ENCODE measurements around the gene PPP1R14C. TPM values are rescaled to one million over a fixed set of nuclear protein-coding genes. Genes with fewer than 3 reads are reported as not detected.

The PPP1R14C gene
- total RNA-seq, 4 donors from 2014 or later: 34.7 to 102 (median 79.7) TPM

DNA sequence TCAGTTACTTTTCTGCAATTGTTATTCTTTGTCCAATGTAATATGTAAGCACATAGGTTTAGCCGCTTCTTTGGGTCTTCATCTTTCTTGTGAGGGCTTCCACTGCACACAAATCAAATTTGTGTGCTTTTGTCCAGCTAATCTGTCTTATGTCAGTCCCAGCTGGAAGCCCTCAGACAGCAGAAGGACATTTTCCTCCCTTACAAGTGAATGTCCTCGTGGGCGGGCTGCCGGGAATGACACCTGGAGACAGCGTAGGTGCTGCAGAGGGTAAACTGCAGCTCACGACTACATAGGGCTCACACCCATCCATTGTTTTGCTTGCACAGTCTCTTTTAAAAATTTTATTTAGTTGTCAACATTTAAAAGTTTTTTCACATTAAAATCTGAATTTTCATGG is 24.6 kb upstream of the PPP1R14C start:
- WGBS, 2 donors: 84 to 96% methylated on average over 6 of the region's 6 CpGs
- TF ChIP-seq, protein P1, sequence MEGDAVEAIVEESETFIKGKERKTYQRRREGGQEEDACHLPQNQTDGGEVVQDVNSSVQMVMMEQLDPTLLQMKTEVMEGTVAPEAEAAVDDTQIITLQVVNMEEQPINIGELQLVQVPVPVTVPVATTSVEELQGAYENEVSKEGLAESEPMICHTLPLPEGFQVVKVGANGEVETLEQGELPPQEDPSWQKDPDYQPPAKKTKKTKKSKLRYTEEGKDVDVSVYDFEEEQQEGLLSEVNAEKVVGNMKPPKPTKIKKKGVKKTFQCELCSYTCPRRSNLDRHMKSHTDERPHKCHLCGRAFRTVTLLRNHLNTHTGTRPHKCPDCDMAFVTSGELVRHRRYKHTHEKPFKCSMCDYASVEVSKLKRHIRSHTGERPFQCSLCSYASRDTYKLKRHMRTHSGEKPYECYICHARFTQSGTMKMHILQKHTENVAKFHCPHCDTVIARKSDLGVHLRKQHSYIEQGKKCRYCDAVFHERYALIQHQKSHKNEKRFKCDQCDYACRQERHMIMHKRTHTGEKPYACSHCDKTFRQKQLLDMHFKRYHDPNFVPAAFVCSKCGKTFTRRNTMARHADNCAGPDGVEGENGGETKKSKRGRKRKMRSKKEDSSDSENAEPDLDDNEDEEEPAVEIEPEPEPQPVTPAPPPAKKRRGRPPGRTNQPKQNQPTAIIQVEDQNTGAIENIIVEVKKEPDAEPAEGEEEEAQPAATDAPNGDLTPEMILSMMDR (IDR thresholded peaks at IDR 0.05): no peak
- TF ChIP-seq POLR2A (IDR thresholded peaks at IDR 0.05): no peak
- no peak for DNase-seq
- Histone ChIP-seq H3K27ac (no peak overlapping the region), H3K27me3 (no peaks in the 10 kb centered on the region), H3K36me3 (no peaks in the 10 kb centered on the region), H3K4me1 (no peaks in the 10 kb centered on the region), H3K9me3 (no peaks in the 10 kb centered on the region), H3K4me3 (replicated peaks in 1 of 3) (no peak overlapping the region)
- intact Hi-C loops (cut with DNase I): no loop called here

GRCh38 chr6:150118627-150119026 is 24.2 kb upstream of the PPP1R14C start:
- Histone ChIP-seq H3K9me3 (no peaks in the 10 kb centered on the region), H3K27me3 (no peaks in the 10 kb centered on the region), H3K4me3 (replicated peaks in 1 of 3) (no peak overlapping the region), H3K4me1 (no peaks in the 10 kb centered on the region), H3K36me3 (no peaks in the 10 kb centered on the region), H3K27ac (no peak overlapping the region)
- no peak for DNase-seq
- TF ChIP-seq, protein P1 (IDR thresholded peaks at IDR 0.05): no peak
- no peak for TF ChIP-seq POLR2A (IDR thresholded peaks at IDR 0.05)
- 92 to 95% methylated on average over 9 of the region's 9 CpGs for WGBS, 2 donors
- intact Hi-C loops (cut with DNase I): no loop called here

DNA sequence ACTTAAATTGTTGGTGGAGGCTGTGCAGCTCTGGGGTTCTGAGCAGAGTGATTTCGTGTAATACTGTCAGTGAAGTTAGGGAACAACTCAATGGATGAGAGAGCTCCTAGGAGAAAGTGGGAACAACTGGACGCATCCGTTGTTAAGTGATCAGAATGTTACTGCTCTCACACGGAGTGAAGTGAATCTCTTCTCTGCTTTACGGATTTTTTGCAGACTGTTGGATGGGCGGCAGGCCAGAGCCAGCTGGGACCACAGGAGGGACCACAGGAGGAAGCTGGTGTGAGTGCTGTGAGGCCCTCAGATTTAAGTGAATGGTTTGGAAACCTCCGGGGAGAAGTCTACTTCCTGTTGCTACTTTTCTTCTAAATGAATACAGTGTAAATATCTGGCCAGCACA is 23.7 kb upstream of the PPP1R14C start:
- Histone ChIP-seq H3K4me1 (no peaks in the 10 kb centered on the region), H3K9me3 (no peaks in the 10 kb centered on the region), H3K4me3 (replicated peaks in 1 of 3) (no peak overlapping the region), H3K27me3 (no peaks in the 10 kb centered on the region), H3K27ac (no peak overlapping the region), H3K36me3 (no peaks in the 10 kb centered on the region)
- DNase-seq: no peak
- TF ChIP-seq, protein P1 (IDR thresholded peaks at IDR 0.05): no peak
- TF ChIP-seq POLR2A (IDR thresholded peaks at IDR 0.05): no peak
- intact Hi-C loops (cut with DNase I): no loop called here
- 44 to 65% methylated on average over 7 of the region's 7 CpGs for WGBS, 2 donors

- no peaks in the 10 kb centered on the region for H3K9me3 ChIP-seq
- peaks cover 2 to 7% of the 10 kb centered on the region in 2 donors for H3K4me1 ChIP-seq
- no peak overlapping the region for H3K27ac ChIP-seq
- intact Hi-C loops (cut with DNase I): no loop called here
- H3K36me3 ChIP-seq: no peaks in the 10 kb centered on the region
- DNase-seq: no peak
- H3K4me3 ChIP-seq (replicated peaks in 1 of 3): no peak overlapping the region
- 75 to 80% methylated on average over 7 of the region's 7 CpGs for WGBS, 2 donors
- TF ChIP-seq, protein P1 (IDR thresholded peaks at IDR 0.05): no peak
- TF ChIP-seq POLR2A (IDR thresholded peaks at IDR 0.05): no peak
- no peaks in the 10 kb centered on the region for H3K27me3 ChIP-seq
These were observed 19.2 kb upstream of the PPP1R14C start for GRCh38 chr6:150123645-150124044.

DNA sequence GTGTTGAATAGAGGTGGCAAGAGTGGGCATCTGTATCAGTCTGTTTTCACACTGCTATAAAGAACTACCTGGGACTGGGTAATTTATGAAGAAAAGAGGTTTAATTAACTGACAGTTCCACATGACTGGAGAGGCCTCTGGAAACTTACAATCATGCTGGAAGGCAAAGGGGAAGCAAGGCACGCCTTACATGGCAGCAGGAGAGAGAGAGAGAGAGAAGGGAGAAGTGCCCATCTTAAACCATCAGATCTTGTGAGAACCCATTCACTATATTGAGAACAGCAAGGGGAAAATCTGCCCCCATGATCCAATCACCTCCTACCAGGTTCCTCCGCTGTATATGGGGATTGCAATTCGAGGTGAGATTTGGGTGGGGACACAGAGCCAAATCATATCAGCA is 18.6 kb upstream of the PPP1R14C start:
- Histone ChIP-seq H3K9me3 (no peaks in the 10 kb centered on the region), H3K27me3 (no peaks in the 10 kb centered on the region), H3K4me1 (peaks cover 3 to 10% of the 10 kb centered on the region in 2 donors), H3K4me3 (replicated peaks in 1 of 3) (no peak overlapping the region), H3K27ac (no peak overlapping the region), H3K36me3 (no peaks in the 10 kb centered on the region)
- intact Hi-C loops (cut with DNase I): no loop called here
- TF ChIP-seq, protein P1 (IDR thresholded peaks at IDR 0.05): no peak
- TF ChIP-seq POLR2A (IDR thresholded peaks at IDR 0.05): no peak
- DNase-seq: no peak
- WGBS, 2 donors: 90 to 95% methylated on average over 3 of the region's 3 CpGs
